ENCODE results near the gene PRR14.

PRR14 gene

GRCh38 chr16:30650369-30651123 is at the start of gene PRR14:
PRR14 (plus strand) TSS chr16:30650960; CDS start chr16:30651646, 686 bp downstream.
- peak; percentile 99 for FAIRE-seq

- no peak for FAIRE-seq
Measured at GRCh38 chr16:30601966-30602365, 48.8 kb upstream of the PRR14 start.

- no peak for FAIRE-seq
Measured at GRCh38 chr16:30602616-30603277, 48.0 kb upstream of the PRR14 start.

GRCh38 chr16:30603945-30604315 is 46.8 kb upstream of the PRR14 start:
- FAIRE-seq: no peak

GRCh38 chr16:30604316-30604947 is 46.3 kb upstream of the PRR14 start:
- no peak for FAIRE-seq

GRCh38 chr16:30605158-30605557 is 45.6 kb upstream of the PRR14 start:
- FAIRE-seq: no peak

- FAIRE-seq: no peak
Measured at GRCh38 chr16:30606004-30606403, 44.8 kb upstream of the PRR14 start.

- no peak for FAIRE-seq
Measured at GRCh38 chr16:30609002-30609925, 41.5 kb upstream of the PRR14 start.

GRCh38 chr16:30609926-30610839 is 40.6 kb upstream of the PRR14 start, which contains the start of gene ZNF689:
ZNF689 (minus strand) TSS chr16:30610389; CDS start chr16:30610041, 348 bp downstream.
- peak; percentile 67 for FAIRE-seq

- FAIRE-seq: no peak
Measured at GRCh38 chr16:30615358-30616091, 35.2 kb upstream of the PRR14 start.

- FAIRE-seq: no peak
Measured at GRCh38 chr16:30619202-30619601, 31.6 kb upstream of the PRR14 start.

- no peak for FAIRE-seq
Measured at GRCh38 chr16:30619638-30620037, 31.1 kb upstream of the PRR14 start.

- no peak for FAIRE-seq
Measured at GRCh38 chr16:30620169-30620568, 30.6 kb upstream of the PRR14 start.

GRCh38 chr16:30621765-30622164 is 29.0 kb upstream of the PRR14 start:
- no peak for FAIRE-seq

- FAIRE-seq: no peak
Measured at GRCh38 chr16:30622455-30623032, 28.2 kb upstream of the PRR14 start.

- FAIRE-seq: no peak
Measured at GRCh38 chr16:30623536-30624283, 27.1 kb upstream of the PRR14 start.

GRCh38 chr16:30626236-30626635 is 24.5 kb upstream of the PRR14 start:
- FAIRE-seq: no peak

- FAIRE-seq: no peak
Measured at GRCh38 chr16:30628628-30629540, 21.9 kb upstream of the PRR14 start.
